NT2/D1 (cell line): ENCODE results near the gene WFS1.

Experiments
- DNase-seq: peaks from one replicate; pipeline ENCODE4 v3.0.0-alpha.2; 2011; ENCODE audit warnings: low read depth, low spot score
- H3K27me3 ChIP-seq: 2 replicates; pipeline ENCODE4 v1.6.0; 2011; ENCODE audit warnings: mild to moderate bottlenecking; ENCODE audit not compliant: insufficient read length, insufficient read depth
- H3K36me3 ChIP-seq: 2 replicates; pipeline ENCODE4 v1.6.1; 2011; ENCODE audit warnings: mild to moderate bottlenecking, low read length, mixed read lengths; ENCODE audit not compliant: insufficient read depth, insufficient read length
- H3K4me1 ChIP-seq: 2 replicates; pipeline ENCODE4 v1.5.1; 2011; ENCODE audit not compliant: insufficient read depth, insufficient read length
- H3K4me3 ChIP-seq: 2 replicates; pipeline ENCODE4 v1.5.1; 2011; ENCODE audit warnings: low read depth; ENCODE audit not compliant: insufficient read length
- H3K9ac ChIP-seq: 2 replicates; pipeline ENCODE4 v1.6.0; 2011; ENCODE audit warnings: low read depth; ENCODE audit not compliant: insufficient read length
- H3K9me3 ChIP-seq: 2 replicates; pipeline ENCODE4 v1.5.1; 2011; ENCODE audit warnings: mild to moderate bottlenecking, low read length; ENCODE audit not compliant: insufficient read depth
- SUZ12 ChIP-seq: IDR thresholded peaks from 2 replicates; pipeline ENCODE4 v1.6.1; 2011; ENCODE audit not compliant: insufficient read length, insufficient read depth; ENCODE audit errors: extremely low read depth
- YY1 ChIP-seq: IDR thresholded peaks from 2 replicates; pipeline ENCODE4 v1.6.1; 2011; ENCODE audit not compliant: insufficient read length, insufficient read depth
- ZNF274 ChIP-seq: IDR thresholded peaks from 2 replicates; pipeline ENCODE4 v1.6.1; 2011; ENCODE audit warnings: mild to moderate bottlenecking, low read depth, low read length

WFS1 gene

GRCh38 chr4:6298035-6298434 lies 28.4 kb downstream of the WFS1 start:
- Histone ChIP-seq H3K4me3 (no peak overlapping the region), H3K36me3 (peaks cover 86% of the 10 kb centered on the region), H3K27me3 (no peaks in the 10 kb centered on the region), H3K4me1 (no peaks in the 10 kb centered on the region), H3K9ac (no peak overlapping the region), H3K9me3 (no peaks in the 10 kb centered on the region)
- no peak for DNase-seq
- TF ChIP-seq YY1 (no peak), ZNF274 (no peak), SUZ12 (no peak)

GRCh38 chr4:6298852-6299251 lies 29.2 kb downstream of the WFS1 start:
- no peak overlapping the region for H3K4me3 ChIP-seq
- H3K36me3 ChIP-seq, result peaks cover 89% of the 10 kb centered on the region
- no peaks in the 10 kb centered on the region for H3K27me3 ChIP-seq
- H3K9ac ChIP-seq, result no peak overlapping the region
- TF ChIP-seq SUZ12, result no peak
- TF ChIP-seq YY1, result no peak
- no peak for TF ChIP-seq ZNF274
- no peaks in the 10 kb centered on the region for H3K4me1 ChIP-seq
- no peak for DNase-seq
- H3K9me3 ChIP-seq, result no peaks in the 10 kb centered on the region

- H3K27me3 ChIP-seq, result no peaks in the 10 kb centered on the region
- H3K4me3 ChIP-seq, result no peak overlapping the region
- H3K9ac ChIP-seq, result no peak overlapping the region
- no peak for TF ChIP-seq YY1
- TF ChIP-seq SUZ12, result no peak
- TF ChIP-seq ZNF274, result no peak
- peaks cover 87% of the 10 kb centered on the region for H3K36me3 ChIP-seq
- no peaks in the 10 kb centered on the region for H3K4me1 ChIP-seq
- DNase-seq, result no peak
- H3K9me3 ChIP-seq, result no peaks in the 10 kb centered on the region
Measured at GRCh38 chr4:6299875-6300274, 30.2 kb downstream of the WFS1 start.

- no peaks in the 10 kb centered on the region for H3K9me3 ChIP-seq
- H3K27me3 ChIP-seq, result no peaks in the 10 kb centered on the region
- H3K9ac ChIP-seq, result no peak overlapping the region
- H3K36me3 ChIP-seq, result peaks cover 82% of the 10 kb centered on the region
- no peak for TF ChIP-seq YY1
- no peak for TF ChIP-seq SUZ12
- no peak for TF ChIP-seq ZNF274
- H3K4me1 ChIP-seq, result no peaks in the 10 kb centered on the region
- H3K4me3 ChIP-seq, result no peak overlapping the region
- DNase-seq, result no peak
Measured at GRCh38 chr4:6300359-6300758, 30.7 kb downstream of the WFS1 start.

DNA sequence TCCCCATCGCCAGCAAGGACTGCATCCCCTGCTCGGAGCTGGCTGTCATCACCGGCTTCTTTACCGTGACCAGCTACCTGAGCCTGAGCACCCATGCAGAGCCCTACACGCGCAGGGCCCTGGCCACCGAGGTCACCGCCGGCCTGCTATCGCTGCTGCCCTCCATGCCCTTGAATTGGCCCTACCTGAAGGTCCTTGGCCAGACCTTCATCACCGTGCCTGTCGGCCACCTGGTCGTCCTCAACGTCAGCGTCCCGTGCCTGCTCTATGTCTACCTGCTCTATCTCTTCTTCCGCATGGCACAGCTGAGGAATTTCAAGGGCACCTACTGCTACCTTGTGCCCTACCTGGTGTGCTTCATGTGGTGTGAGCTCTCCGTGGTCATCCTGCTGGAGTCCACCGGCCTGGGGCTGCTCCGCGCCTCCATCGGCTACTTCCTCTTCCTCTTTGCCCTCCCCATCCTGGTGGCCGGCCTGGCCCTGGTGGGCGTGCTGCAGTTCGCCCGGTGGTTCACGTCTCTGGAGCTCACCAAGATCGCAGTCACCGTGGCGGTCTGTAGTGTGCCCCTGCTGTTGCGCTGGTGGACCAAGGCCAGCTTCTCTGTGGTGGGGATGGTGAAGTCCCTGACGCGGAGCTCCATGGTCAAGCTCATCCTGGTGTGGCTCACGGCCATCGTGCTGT lies 31.5 kb downstream of the WFS1 start:
- Histone ChIP-seq H3K36me3 (peaks cover 74% of the 10 kb centered on the region), H3K9me3 (no peaks in the 10 kb centered on the region), H3K4me1 (no peaks in the 10 kb centered on the region), H3K4me3 (no peak overlapping the region), H3K9ac (no peak overlapping the region), H3K27me3 (no peaks in the 10 kb centered on the region)
- no peak for DNase-seq
- TF ChIP-seq SUZ12 (no peak), YY1 (no peak), ZNF274 (no peak)

- Histone ChIP-seq H3K36me3 (peaks cover 67% of the 10 kb centered on the region), H3K9ac (no peak overlapping the region), H3K9me3 (no peaks in the 10 kb centered on the region), H3K27me3 (no peaks in the 10 kb centered on the region), H3K4me1 (no peaks in the 10 kb centered on the region), H3K4me3 (no peak overlapping the region)
- TF ChIP-seq ZNF274 (no peak), YY1 (no peak), SUZ12 (no peak)
- no peak for DNase-seq
Measured at GRCh38 chr4:6301732-6302442, 32.2 kb downstream of the WFS1 start.

DNA sequence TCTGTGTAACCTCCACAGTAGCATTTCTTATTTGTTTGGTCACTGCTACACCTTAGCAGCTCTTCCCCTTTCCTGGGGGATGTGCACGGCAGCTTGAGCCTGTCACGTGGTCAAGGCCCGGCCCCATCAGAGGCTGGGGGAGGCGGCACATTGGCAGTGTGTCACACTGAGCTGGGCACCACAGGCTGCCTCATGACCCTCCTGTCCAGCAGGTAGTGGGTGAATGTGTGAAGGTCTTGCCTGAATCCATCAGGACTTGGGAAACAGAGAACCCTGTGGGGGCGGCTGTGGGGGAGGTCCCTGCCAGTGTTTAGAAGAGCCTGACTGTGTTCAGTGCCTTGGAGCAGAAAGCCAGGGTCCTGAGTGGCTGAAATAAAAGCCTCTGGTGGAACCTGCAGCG lies 33.2 kb downstream of the WFS1 start:
- Histone ChIP-seq H3K36me3 (peaks cover 58% of the 10 kb centered on the region), H3K9ac (no peak overlapping the region), H3K27me3 (no peaks in the 10 kb centered on the region), H3K4me3 (no peak overlapping the region), H3K9me3 (peaks cover under 1% of the 10 kb centered on the region; the same call in 1 of the 2 replicates), H3K4me1 (no peaks in the 10 kb centered on the region)
- TF ChIP-seq YY1, result no peak
- no peak for DNase-seq
